ENCODE data around the gene NMU.
"Not testable (repeated sequence)": the region's sequence is repeated elsewhere in the genome, so short reads cannot be mapped to it uniquely, and the experiment has no call there.

The NMU gene

GRCh38 chr4:55633903-55634302 is 2.2 kb downstream of the NMU start:
- TF ChIP-seq PPARA (CRISPR knock-in tag; IDR thresholded peaks at IDR 0.05; ENCODE audit: borderline replicate concordance) (no peak), TSHZ2 (CRISPR knock-in tag; IDR thresholded peaks at IDR 0.05) (no peak)
- TF ChIP-seq, protein P1, sequence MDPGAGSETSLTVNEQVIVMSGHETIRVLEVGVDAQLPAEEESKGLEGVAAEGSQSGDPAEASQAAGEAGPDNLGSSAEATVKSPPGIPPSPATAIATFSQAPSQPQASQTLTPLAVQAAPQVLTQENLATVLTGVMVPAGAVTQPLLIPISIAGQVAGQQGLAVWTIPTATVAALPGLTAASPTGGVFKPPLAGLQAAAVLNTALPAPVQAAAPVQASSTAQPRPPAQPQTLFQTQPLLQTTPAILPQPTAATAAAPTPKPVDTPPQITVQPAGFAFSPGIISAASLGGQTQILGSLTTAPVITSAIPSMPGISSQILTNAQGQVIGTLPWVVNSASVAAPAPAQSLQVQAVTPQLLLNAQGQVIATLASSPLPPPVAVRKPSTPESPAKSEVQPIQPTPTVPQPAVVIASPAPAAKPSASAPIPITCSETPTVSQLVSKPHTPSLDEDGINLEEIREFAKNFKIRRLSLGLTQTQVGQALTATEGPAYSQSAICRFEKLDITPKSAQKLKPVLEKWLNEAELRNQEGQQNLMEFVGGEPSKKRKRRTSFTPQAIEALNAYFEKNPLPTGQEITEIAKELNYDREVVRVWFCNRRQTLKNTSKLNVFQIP (CRISPR knock-in tag; IDR thresholded peaks at IDR 0.05; ENCODE audit: borderline replicate concordance, low read depth): no peak
- ATAC-seq: no peak

GRCh38 chr4:55625835-55626234 is 10.3 kb downstream of the NMU start:
- TF ChIP-seq, protein P1 (CRISPR knock-in tag; IDR thresholded peaks at IDR 0.05; ENCODE audit: borderline replicate concordance, low read depth): no peak
- no peak for TF ChIP-seq ZFP3 (CRISPR knock-in tag; IDR thresholded peaks at IDR 0.05)
- TF ChIP-seq RARB (CRISPR knock-in tag; IDR thresholded peaks at IDR 0.05): no peak
- TF ChIP-seq ESRRG (CRISPR knock-in tag; IDR thresholded peaks at IDR 0.05): no peak
- peak; percentile 55; the same call in 1 of the 2 replicates for TF ChIP-seq TCF4 (CRISPR knock-in tag; IDR thresholded peaks at IDR 0.05; ENCODE audit: borderline replicate concordance)
- peak; percentile 97 for TF ChIP-seq ZNF70 (CRISPR knock-in tag; IDR thresholded peaks at IDR 0.05)
- TF ChIP-seq GLIS3 (CRISPR knock-in tag; IDR thresholded peaks at IDR 0.05): no peak
- TF ChIP-seq TSHZ2 (CRISPR knock-in tag; IDR thresholded peaks at IDR 0.05): 0 out of 2 replicates have a peak, but pooled peaks have one; percentile 24
- ATAC-seq: no peak

- not testable (repeated sequence) for ATAC-seq
These were observed 12.0 kb downstream of the NMU start for GRCh38 chr4:55624063-55624462.

GRCh38 chr4:55618546-55619143 is 17.5 kb downstream of the NMU start:
- no peak for TF ChIP-seq GLIS3 (CRISPR knock-in tag; IDR thresholded peaks at IDR 0.05)
- no peak for TF ChIP-seq ZFP30 (CRISPR knock-in tag; IDR thresholded peaks at IDR 0.05)
- no peak for TF ChIP-seq ZNF565 (CRISPR knock-in tag; conservative IDR thresholded peaks at IDR 0.05; ENCODE audit: low read depth)
- no peak for TF ChIP-seq ZNF8 (CRISPR knock-in tag; IDR thresholded peaks at IDR 0.05)
- TF ChIP-seq ZFP3 (CRISPR knock-in tag; IDR thresholded peaks at IDR 0.05): no peak
- TF ChIP-seq, protein P2, sequence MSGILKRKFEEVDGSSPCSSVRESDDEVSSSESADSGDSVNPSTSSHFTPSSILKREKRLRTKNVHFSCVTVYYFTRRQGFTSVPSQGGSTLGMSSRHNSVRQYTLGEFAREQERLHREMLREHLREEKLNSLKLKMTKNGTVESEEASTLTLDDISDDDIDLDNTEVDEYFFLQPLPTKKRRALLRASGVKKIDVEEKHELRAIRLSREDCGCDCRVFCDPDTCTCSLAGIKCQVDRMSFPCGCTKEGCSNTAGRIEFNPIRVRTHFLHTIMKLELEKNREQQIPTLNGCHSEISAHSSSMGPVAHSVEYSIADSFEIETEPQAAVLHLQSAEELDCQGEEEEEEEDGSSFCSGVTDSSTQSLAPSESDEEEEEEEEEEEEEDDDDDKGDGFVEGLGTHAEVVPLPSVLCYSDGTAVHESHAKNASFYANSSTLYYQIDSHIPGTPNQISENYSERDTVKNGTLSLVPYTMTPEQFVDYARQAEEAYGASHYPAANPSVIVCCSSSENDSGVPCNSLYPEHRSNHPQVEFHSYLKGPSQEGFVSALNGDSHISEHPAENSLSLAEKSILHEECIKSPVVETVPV (CRISPR knock-in tag; IDR thresholded peaks at IDR 0.05): no peak
- TF ChIP-seq CSDC2 (CRISPR knock-in tag; IDR thresholded peaks at IDR 0.05): no peak
- no peak for TF ChIP-seq ZNF70 (CRISPR knock-in tag; IDR thresholded peaks at IDR 0.05)
- no peak for TF ChIP-seq ZC3H10 (CRISPR knock-in tag; IDR thresholded peaks at IDR 0.05)
- no peak for TF ChIP-seq SNAI2 (CRISPR knock-in tag; IDR thresholded peaks at IDR 0.05)
- no peak for TF ChIP-seq CREB5 (CRISPR knock-in tag; IDR thresholded peaks at IDR 0.05; ENCODE audit: low read depth)
- TF ChIP-seq TCF4 (CRISPR knock-in tag; IDR thresholded peaks at IDR 0.05; ENCODE audit: borderline replicate concordance): no peak
- no peak for ATAC-seq
